Measurements from ENCODE around the gene PLEKHA6. TPM values are rescaled to one million over a fixed set of nuclear protein-coding genes. Genes with fewer than 3 reads are reported as not detected.

PLEKHA6 gene
- total and polyA plus RNA-seq, 2 experiments from 2014 or later = 2.8 to 6.2 TPM

DNA sequence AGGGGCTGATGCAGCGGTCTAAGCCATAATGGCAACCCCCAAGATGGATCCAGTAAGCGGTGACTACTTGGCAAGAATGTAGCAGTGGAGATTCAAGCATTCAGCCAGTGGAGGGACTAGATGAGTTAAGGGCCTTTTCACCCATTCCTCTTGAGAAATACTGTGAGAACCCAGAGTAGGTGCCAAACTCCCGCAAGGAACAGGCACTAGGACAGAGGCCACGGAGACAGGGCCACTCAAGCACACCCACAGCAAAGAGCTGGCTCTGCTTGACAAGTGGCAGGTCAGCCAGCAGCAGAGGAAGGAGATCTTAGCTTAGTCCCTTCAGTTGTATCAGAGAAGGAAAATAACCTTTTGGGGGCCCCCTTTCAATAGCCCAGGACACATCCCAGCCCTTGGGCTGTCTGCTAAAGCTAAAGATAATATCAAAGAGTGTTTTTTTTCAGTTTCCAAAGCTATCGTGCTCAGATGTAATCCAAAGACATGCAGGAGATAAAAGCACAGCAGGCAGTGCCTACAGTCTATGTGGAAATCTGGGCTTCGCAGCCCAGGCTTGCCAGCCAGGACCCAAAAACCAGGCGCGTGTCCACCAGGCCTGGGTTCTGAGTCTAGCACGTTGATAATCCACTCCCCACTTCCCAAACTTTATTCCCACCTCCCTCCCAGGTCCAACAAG, 83.9 kb downstream of the PLEKHA6 start:
- Mint-ChIP-seq H3K27ac (no peak overlapping the region), H3K9me3 (peaks cover 4% of the 10 kb centered on the region; the same call in 2 of the 3 replicates), H3K36me3 (ENCODE audit: low read depth) (peaks cover 21% of the 10 kb centered on the region), H3K4me1 (peaks cover 19% of the 10 kb centered on the region), H3K4me3 (no peak overlapping the region), H3K27me3 (ENCODE audit: insufficient read depth, low read depth, poor library complexity) (peaks cover 4% of the 10 kb centered on the region)
- ATAC-seq (no peak), DNase-seq (ENCODE audit: low spot score) (no peak)
- Histone ChIP-seq H2AFZ (no peak overlapping the region), H3K36me3 (ENCODE audit: insufficient read depth) (no peaks in the 10 kb centered on the region), H3K4me1 (ENCODE audit: insufficient read depth) (0 out of 2 replicates have a peak, but pooled peaks cover 2% of the 10 kb centered on the region), H3K27me3 (ENCODE audit: insufficient read depth) (no peaks in the 10 kb centered on the region), H3K4me3 (no peak overlapping the region), H3K27ac (ENCODE audit: low read depth) (no peak overlapping the region), H4K20me1 (replicated peaks; ENCODE audit: insufficient read depth) (no peaks in the 10 kb centered on the region), H3F3A (replicated peaks; ENCODE audit: low read depth) (no peaks in the 10 kb centered on the region), H3K4me2 (no peak overlapping the region), H3K9me2 (ENCODE audit: insufficient read depth) (no peaks in the 10 kb centered on the region), H3K79me2 (replicated peaks; ENCODE audit: insufficient read depth) (no peaks in the 10 kb centered on the region)
- TF ChIP-seq NANOG (IDR thresholded peaks at IDR 0.05; ENCODE audit: borderline replicate concordance) = no peak
- TF ChIP-seq, protein P1, sequence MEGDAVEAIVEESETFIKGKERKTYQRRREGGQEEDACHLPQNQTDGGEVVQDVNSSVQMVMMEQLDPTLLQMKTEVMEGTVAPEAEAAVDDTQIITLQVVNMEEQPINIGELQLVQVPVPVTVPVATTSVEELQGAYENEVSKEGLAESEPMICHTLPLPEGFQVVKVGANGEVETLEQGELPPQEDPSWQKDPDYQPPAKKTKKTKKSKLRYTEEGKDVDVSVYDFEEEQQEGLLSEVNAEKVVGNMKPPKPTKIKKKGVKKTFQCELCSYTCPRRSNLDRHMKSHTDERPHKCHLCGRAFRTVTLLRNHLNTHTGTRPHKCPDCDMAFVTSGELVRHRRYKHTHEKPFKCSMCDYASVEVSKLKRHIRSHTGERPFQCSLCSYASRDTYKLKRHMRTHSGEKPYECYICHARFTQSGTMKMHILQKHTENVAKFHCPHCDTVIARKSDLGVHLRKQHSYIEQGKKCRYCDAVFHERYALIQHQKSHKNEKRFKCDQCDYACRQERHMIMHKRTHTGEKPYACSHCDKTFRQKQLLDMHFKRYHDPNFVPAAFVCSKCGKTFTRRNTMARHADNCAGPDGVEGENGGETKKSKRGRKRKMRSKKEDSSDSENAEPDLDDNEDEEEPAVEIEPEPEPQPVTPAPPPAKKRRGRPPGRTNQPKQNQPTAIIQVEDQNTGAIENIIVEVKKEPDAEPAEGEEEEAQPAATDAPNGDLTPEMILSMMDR (conservative IDR thresholded peaks at IDR 0.05; ENCODE audit: low read depth in 2 of 2) = no peak
- TF ChIP-seq STAT1 (IDR thresholded peaks at IDR 0.05; ENCODE audit: unreplicated experiment) = no peak
- no peak for TF ChIP-seq ZNF331 (CRISPR knock-in tag; IDR thresholded peaks at IDR 0.05; ENCODE audit: low read depth)
- no peak for TF ChIP-seq EZH2 (IDR thresholded peaks at IDR 0.05; ENCODE audit: low read depth, unreplicated experiment)
- TF ChIP-seq EZH2phosphoT487 (IDR thresholded peaks at IDR 0.05; ENCODE audit: unreplicated experiment) = no peak
- no peak for TF ChIP-seq JUNB (IDR thresholded peaks at IDR 0.05; ENCODE audit: unreplicated experiment)
- no peak for TF ChIP-seq POLR2AphosphoS5 (IDR thresholded peaks at IDR 0.05; ENCODE audit: low read depth)
- TF ChIP-seq, protein P2, sequence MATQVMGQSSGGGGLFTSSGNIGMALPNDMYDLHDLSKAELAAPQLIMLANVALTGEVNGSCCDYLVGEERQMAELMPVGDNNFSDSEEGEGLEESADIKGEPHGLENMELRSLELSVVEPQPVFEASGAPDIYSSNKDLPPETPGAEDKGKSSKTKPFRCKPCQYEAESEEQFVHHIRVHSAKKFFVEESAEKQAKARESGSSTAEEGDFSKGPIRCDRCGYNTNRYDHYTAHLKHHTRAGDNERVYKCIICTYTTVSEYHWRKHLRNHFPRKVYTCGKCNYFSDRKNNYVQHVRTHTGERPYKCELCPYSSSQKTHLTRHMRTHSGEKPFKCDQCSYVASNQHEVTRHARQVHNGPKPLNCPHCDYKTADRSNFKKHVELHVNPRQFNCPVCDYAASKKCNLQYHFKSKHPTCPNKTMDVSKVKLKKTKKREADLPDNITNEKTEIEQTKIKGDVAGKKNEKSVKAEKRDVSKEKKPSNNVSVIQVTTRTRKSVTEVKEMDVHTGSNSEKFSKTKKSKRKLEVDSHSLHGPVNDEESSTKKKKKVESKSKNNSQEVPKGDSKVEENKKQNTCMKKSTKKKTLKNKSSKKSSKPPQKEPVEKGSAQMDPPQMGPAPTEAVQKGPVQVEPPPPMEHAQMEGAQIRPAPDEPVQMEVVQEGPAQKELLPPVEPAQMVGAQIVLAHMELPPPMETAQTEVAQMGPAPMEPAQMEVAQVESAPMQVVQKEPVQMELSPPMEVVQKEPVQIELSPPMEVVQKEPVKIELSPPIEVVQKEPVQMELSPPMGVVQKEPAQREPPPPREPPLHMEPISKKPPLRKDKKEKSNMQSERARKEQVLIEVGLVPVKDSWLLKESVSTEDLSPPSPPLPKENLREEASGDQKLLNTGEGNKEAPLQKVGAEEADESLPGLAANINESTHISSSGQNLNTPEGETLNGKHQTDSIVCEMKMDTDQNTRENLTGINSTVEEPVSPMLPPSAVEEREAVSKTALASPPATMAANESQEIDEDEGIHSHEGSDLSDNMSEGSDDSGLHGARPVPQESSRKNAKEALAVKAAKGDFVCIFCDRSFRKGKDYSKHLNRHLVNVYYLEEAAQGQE (IDR thresholded peaks at IDR 0.05; ENCODE audit: unreplicated experiment) = no peak

DNA sequence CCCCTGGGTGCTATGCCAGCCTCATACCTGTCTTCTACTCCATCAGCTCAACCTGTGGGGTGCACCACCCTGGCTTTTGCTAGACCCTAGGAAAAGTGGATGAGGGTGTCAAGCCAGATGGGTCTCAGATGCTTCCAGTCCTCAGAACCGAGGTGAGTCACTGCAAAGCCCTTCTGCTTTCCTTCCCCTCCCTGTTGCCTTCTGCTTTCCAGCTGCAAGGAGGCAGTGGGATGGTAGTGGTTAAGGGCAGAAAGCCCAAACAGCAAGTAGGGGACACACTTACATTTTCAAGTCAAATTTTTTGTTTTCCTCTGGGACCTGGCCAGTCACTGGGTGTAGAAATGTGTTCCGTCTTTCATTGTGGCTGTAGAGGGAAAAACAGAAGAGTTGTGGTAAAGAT, 85.3 kb downstream of the PLEKHA6 start:
- DNase-seq (ENCODE audit: low spot score) = no peak
- no peak for TF ChIP-seq NANOG (IDR thresholded peaks at IDR 0.05; ENCODE audit: borderline replicate concordance)
- TF ChIP-seq ZNF114 (CRISPR knock-in tag; IDR thresholded peaks at IDR 0.05) = no peak
- TF ChIP-seq STAT1 (IDR thresholded peaks at IDR 0.05; ENCODE audit: unreplicated experiment) = no peak
- TF ChIP-seq POLR2AphosphoS5 (IDR thresholded peaks at IDR 0.05; ENCODE audit: low read depth) = no peak
- TF ChIP-seq, protein P1 (conservative IDR thresholded peaks at IDR 0.05; ENCODE audit: low read depth in 2 of 2) = no peak
- TF ChIP-seq JUNB (IDR thresholded peaks at IDR 0.05; ENCODE audit: unreplicated experiment) = no peak
- TF ChIP-seq EZH2phosphoT487 (IDR thresholded peaks at IDR 0.05; ENCODE audit: unreplicated experiment) = no peak
- no peak for TF ChIP-seq ZNF331 (CRISPR knock-in tag; IDR thresholded peaks at IDR 0.05; ENCODE audit: low read depth)
- no peak for TF ChIP-seq EZH2 (IDR thresholded peaks at IDR 0.05; ENCODE audit: low read depth, unreplicated experiment)

More for the DNA sequence above, 85.3 kb downstream of the PLEKHA6 start:
- Histone ChIP-seq H3K4me3 (no peak overlapping the region), H3K9me2 (ENCODE audit: insufficient read depth) (no peaks in the 10 kb centered on the region), H3K4me1 (ENCODE audit: insufficient read depth) (0 out of 2 replicates have a peak, but pooled peaks cover 2% of the 10 kb centered on the region), H3K79me2 (replicated peaks; ENCODE audit: insufficient read depth) (no peaks in the 10 kb centered on the region), H3K27me3 (ENCODE audit: insufficient read depth) (no peaks in the 10 kb centered on the region), H3K36me3 (ENCODE audit: insufficient read depth) (no peaks in the 10 kb centered on the region), H2AFZ (no peak overlapping the region), H3K27ac (ENCODE audit: low read depth) (no peak overlapping the region), H4K20me1 (replicated peaks; ENCODE audit: insufficient read depth) (no peaks in the 10 kb centered on the region), H3K4me2 (no peak overlapping the region), H3F3A (replicated peaks; ENCODE audit: low read depth) (no peaks in the 10 kb centered on the region)
- Mint-ChIP-seq H3K36me3 (ENCODE audit: low read depth) (peaks cover 7% of the 10 kb centered on the region), H3K9me3 (no peaks in the 10 kb centered on the region), H3K27ac (no peak overlapping the region), H3K4me1 (peaks cover 17% of the 10 kb centered on the region), H3K27me3 (ENCODE audit: insufficient read depth, low read depth, poor library complexity) (peaks cover 2% of the 10 kb centered on the region), H3K4me3 (no peak overlapping the region)
- no peak for ATAC-seq

All from GM23338 (cell line).